ENCODE data around the gene IBA57.

The IBA57 gene

GRCh38 chr1:228162286-228163006, 3.2 kb upstream of the IBA57 start:
- Histone ChIP-seq H3K4me1 (ENCODE audit: control insufficient read depth in 2 of 2, insufficient read depth in 2 of 2, low read length in 2 of 2) (peaks cover 14 to 16% of the 10 kb centered on the region in 2 donors), H3K9ac (ENCODE audit: low read depth in 1 of 2, low read length in 2 of 2) (no peak overlapping the region), H3K9me3 (ENCODE audit: control insufficient read depth in 2 of 2, low read length in 2 of 2) (no peaks in the 10 kb centered on the region), H3K27ac (ENCODE audit: low read depth in 2 of 2, low read length in 2 of 2) (peak overlapping the region; percentile 23 to 38), H3K36me3 (ENCODE audit: control insufficient read depth in 2 of 2, insufficient read depth in 2 of 2, low read length in 2 of 2) (no peaks in the 10 kb centered on the region), H3K4me3 (ENCODE audit: low read length in 2 of 2) (no peak overlapping the region), H3K27me3 (ENCODE audit: control insufficient read depth in 2 of 2, insufficient read depth in 2 of 2, low read length in 2 of 2) (peaks cover 0 to 2% of the 10 kb centered on the region in 2 donors)

- Histone ChIP-seq H3K9ac (ENCODE audit: low read depth in 1 of 2, low read length in 2 of 2) (no peak overlapping the region), H3K9me3 (ENCODE audit: control insufficient read depth in 2 of 2, low read length in 2 of 2) (no peaks in the 10 kb centered on the region), H3K36me3 (ENCODE audit: control insufficient read depth in 2 of 2, insufficient read depth in 2 of 2, low read length in 2 of 2) (no peaks in the 10 kb centered on the region), H3K27me3 (ENCODE audit: control insufficient read depth in 2 of 2, insufficient read depth in 2 of 2, low read length in 2 of 2) (peaks cover 0 to 2% of the 10 kb centered on the region in 2 donors), H3K27ac (ENCODE audit: low read depth in 2 of 2, low read length in 2 of 2) (peak overlapping the region; percentile 23 to 38), H3K4me1 (ENCODE audit: control insufficient read depth in 2 of 2, insufficient read depth in 2 of 2, low read length in 2 of 2) (peaks cover 14 to 16% of the 10 kb centered on the region in 2 donors), H3K4me3 (ENCODE audit: low read length in 2 of 2) (no peak overlapping the region)
Measured at GRCh38 chr1:228163007-228163753, 2.4 kb upstream of the IBA57 start.

- Histone ChIP-seq H3K9me3 (ENCODE audit: control insufficient read depth in 2 of 2, low read length in 2 of 2) (no peaks in the 10 kb centered on the region), H3K9ac (ENCODE audit: low read depth in 1 of 2, low read length in 2 of 2) (peak overlapping the region in 1 of 2 donors; percentile 3), H3K27ac (ENCODE audit: low read depth in 2 of 2, low read length in 2 of 2) (no peak overlapping the region), H3K27me3 (ENCODE audit: control insufficient read depth in 2 of 2, insufficient read depth in 2 of 2, low read length in 2 of 2) (peaks cover 0 to 2% of the 10 kb centered on the region in 2 donors), H3K4me3 (ENCODE audit: low read length in 2 of 2) (no peak overlapping the region), H3K36me3 (ENCODE audit: control insufficient read depth in 2 of 2, insufficient read depth in 2 of 2, low read length in 2 of 2) (no peaks in the 10 kb centered on the region), H3K4me1 (ENCODE audit: control insufficient read depth in 2 of 2, insufficient read depth in 2 of 2, low read length in 2 of 2) (peaks cover 14 to 16% of the 10 kb centered on the region in 2 donors)
Measured at GRCh38 chr1:228163776-228164519, 1.7 kb upstream of the IBA57 start.

- peaks cover 0 to 2% of the 10 kb centered on the region in 2 donors for H3K27me3 ChIP-seq (ENCODE audit: control insufficient read depth in 2 of 2, insufficient read depth in 2 of 2, low read length in 2 of 2)
- H3K9ac ChIP-seq (ENCODE audit: low read depth in 1 of 2, low read length in 2 of 2) = peak overlapping the region; percentile 80
- H3K36me3 ChIP-seq (ENCODE audit: control insufficient read depth in 2 of 2, insufficient read depth in 2 of 2, low read length in 2 of 2) = peaks cover 0 to 2% of the 10 kb centered on the region in 2 donors
- no peaks in the 10 kb centered on the region for H3K9me3 ChIP-seq (ENCODE audit: control insufficient read depth in 2 of 2, low read length in 2 of 2)
- H3K4me3 ChIP-seq (ENCODE audit: low read length in 2 of 2) = peak overlapping the region; percentile 79 to 91
- H3K4me1 ChIP-seq (ENCODE audit: control insufficient read depth in 2 of 2, insufficient read depth in 2 of 2, low read length in 2 of 2) = peaks cover 14 to 16% of the 10 kb centered on the region in 2 donors
- H3K27ac ChIP-seq (ENCODE audit: low read depth in 2 of 2, low read length in 2 of 2) = peak overlapping the region; percentile 83 to 86
Measured at GRCh38 chr1:228164561-228165371, 838 bp upstream of the IBA57 start.

- Histone ChIP-seq H3K9me3 (ENCODE audit: control insufficient read depth in 2 of 2, low read length in 2 of 2) (no peaks in the 10 kb centered on the region), H3K4me3 (ENCODE audit: low read length in 2 of 2) (peak overlapping the region; percentile 83 to 92), H3K27me3 (ENCODE audit: control insufficient read depth in 2 of 2, insufficient read depth in 2 of 2, low read length in 2 of 2) (peaks cover 0 to 2% of the 10 kb centered on the region in 2 donors), H3K9ac (ENCODE audit: low read depth in 1 of 2, low read length in 2 of 2) (peak overlapping the region; percentile 90 to 94), H3K4me1 (ENCODE audit: control insufficient read depth in 2 of 2, insufficient read depth in 2 of 2, low read length in 2 of 2) (peaks cover 13 to 16% of the 10 kb centered on the region in 2 donors), H3K36me3 (ENCODE audit: control insufficient read depth in 2 of 2, insufficient read depth in 2 of 2, low read length in 2 of 2) (peaks cover 0 to 2% of the 10 kb centered on the region in 2 donors), H3K27ac (ENCODE audit: low read depth in 2 of 2, low read length in 2 of 2) (peak overlapping the region; percentile 99 to 100)
Measured at GRCh38 chr1:228166170-228166936, 749 bp downstream of the IBA57 start.

GRCh38 chr1:228168563-228169270, 3.1 kb downstream of the IBA57 start:
- Histone ChIP-seq H3K36me3 (ENCODE audit: control insufficient read depth in 2 of 2, insufficient read depth in 2 of 2, low read length in 2 of 2) (peaks cover 0 to 2% of the 10 kb centered on the region in 2 donors), H3K27ac (ENCODE audit: low read depth in 2 of 2, low read length in 2 of 2) (no peak overlapping the region), H3K9ac (ENCODE audit: low read depth in 1 of 2, low read length in 2 of 2) (no peak overlapping the region)

GRCh38 chr1:228169345-228169744, 3.7 kb downstream of the IBA57 start:
- Histone ChIP-seq H3K36me3 (ENCODE audit: control insufficient read depth in 2 of 2, insufficient read depth in 2 of 2, low read length in 2 of 2) (peaks cover 0 to 2% of the 10 kb centered on the region in 2 donors), H3K4me1 (ENCODE audit: control insufficient read depth in 2 of 2, insufficient read depth in 2 of 2, low read length in 2 of 2) (peaks cover 8 to 12% of the 10 kb centered on the region in 2 donors), H3K9ac (ENCODE audit: low read depth in 1 of 2, low read length in 2 of 2) (no peak overlapping the region), H3K4me3 (ENCODE audit: low read length in 2 of 2) (no peak overlapping the region), H3K27ac (ENCODE audit: low read depth in 2 of 2, low read length in 2 of 2) (no peak overlapping the region), H3K9me3 (ENCODE audit: control insufficient read depth in 2 of 2, low read length in 2 of 2) (no peaks in the 10 kb centered on the region), H3K27me3 (ENCODE audit: control insufficient read depth in 2 of 2, insufficient read depth in 2 of 2, low read length in 2 of 2) (no peaks in the 10 kb centered on the region)

More at GRCh38 chr1:228168563-228169270, 3.1 kb downstream of the IBA57 start:
- no peak overlapping the region for H3K4me3 ChIP-seq (ENCODE audit: low read length in 2 of 2)
- H3K27me3 ChIP-seq (ENCODE audit: control insufficient read depth in 2 of 2, insufficient read depth in 2 of 2, low read length in 2 of 2) = no peaks in the 10 kb centered on the region
- H3K4me1 ChIP-seq (ENCODE audit: control insufficient read depth in 2 of 2, insufficient read depth in 2 of 2, low read length in 2 of 2) = peaks cover 8 to 12% of the 10 kb centered on the region in 2 donors
- no peaks in the 10 kb centered on the region for H3K9me3 ChIP-seq (ENCODE audit: control insufficient read depth in 2 of 2, low read length in 2 of 2)

GRCh38 chr1:228170666-228171065, 5.1 kb downstream of the IBA57 start:
- H3K36me3 ChIP-seq (ENCODE audit: control insufficient read depth in 2 of 2, insufficient read depth in 2 of 2, low read length in 2 of 2) = peaks cover 2 to 4% of the 10 kb centered on the region in 2 donors
- H3K9ac ChIP-seq (ENCODE audit: low read depth in 1 of 2, low read length in 2 of 2) = no peak overlapping the region
- H3K4me1 ChIP-seq (ENCODE audit: control insufficient read depth in 2 of 2, insufficient read depth in 2 of 2, low read length in 2 of 2) = peaks cover 7 to 8% of the 10 kb centered on the region in 2 donors
- no peak overlapping the region for H3K27ac ChIP-seq (ENCODE audit: low read depth in 2 of 2, low read length in 2 of 2)
- H3K9me3 ChIP-seq (ENCODE audit: control insufficient read depth in 2 of 2, low read length in 2 of 2) = no peaks in the 10 kb centered on the region
- no peak overlapping the region for H3K4me3 ChIP-seq (ENCODE audit: low read length in 2 of 2)
- H3K27me3 ChIP-seq (ENCODE audit: control insufficient read depth in 2 of 2, insufficient read depth in 2 of 2, low read length in 2 of 2) = no peaks in the 10 kb centered on the region
